Stimulated activated naive CD4-positive, alpha-beta T cell treated with Interleukin-2 at 50 U/mL for 16 hours (primary cell): Measurements from ENCODE around the gene SCFD2.

Experiments
- DNase-seq: peaks from one replicate; lab custom pipeline; 2025; lab: John Stamatoyannopoulos, UW

The SCFD2 gene

DNA sequence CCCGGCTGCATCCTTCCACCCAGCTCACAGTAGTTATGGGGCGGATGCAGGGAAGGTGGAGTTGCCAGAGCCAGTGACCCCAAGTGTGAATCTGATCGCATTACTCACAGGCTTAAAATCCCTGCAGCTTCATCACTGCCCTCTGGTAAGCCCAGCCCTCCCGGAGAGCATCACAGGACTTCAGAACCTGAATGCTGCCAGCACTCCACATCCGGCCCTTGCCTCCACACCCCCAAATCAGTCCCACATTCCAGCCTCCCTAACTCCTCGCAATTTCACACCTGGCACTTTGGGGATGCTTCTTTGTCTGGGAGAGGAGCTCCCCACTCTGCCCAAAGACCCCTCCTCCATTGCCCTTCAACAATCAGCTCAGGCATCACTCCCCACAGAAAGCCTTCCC lies 488.2 kb downstream of the SCFD2 start:
- no peak for DNase-seq

DNA sequence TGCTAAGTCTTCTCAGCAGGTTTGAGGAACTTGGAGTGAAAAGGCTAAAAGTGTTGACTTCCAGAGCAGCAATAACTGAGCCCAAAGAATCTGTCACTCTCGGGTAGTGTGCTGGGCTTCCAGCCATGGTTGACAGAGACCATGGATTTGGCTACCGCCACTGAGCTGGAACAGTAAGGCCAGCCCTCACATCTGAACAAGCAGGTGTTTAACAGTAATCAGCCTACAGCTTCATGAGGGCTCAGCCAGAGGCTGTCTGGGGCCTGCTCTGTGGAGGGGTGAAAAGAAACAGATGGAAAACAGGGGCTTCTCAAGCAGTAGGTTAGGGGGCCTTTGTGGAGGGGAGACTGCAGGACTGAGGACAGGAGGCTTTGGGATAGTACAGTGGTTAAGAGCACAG lies 488.8 kb downstream of the SCFD2 start:
- DNase-seq: no peak

DNA sequence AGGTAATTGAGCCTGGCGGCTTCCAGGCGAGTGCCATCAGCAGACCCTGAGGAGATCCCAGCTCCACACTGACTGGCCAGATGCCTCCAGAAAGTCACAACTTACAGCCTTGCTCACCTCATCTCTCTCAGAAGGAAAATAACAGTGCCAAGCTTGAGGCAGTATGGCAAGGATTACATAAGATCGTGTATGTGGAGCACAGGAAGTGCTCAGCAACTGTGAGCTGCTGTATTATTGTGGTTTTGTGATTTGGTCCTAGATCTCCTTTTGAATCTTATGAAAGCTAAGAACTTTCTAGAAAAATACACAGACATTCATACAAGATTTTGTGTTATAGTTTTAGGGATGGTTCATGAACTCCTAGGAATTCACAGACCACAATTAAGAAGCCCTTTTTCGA lies 489.8 kb downstream of the SCFD2 start:
- DNase-seq: no peak

DNA sequence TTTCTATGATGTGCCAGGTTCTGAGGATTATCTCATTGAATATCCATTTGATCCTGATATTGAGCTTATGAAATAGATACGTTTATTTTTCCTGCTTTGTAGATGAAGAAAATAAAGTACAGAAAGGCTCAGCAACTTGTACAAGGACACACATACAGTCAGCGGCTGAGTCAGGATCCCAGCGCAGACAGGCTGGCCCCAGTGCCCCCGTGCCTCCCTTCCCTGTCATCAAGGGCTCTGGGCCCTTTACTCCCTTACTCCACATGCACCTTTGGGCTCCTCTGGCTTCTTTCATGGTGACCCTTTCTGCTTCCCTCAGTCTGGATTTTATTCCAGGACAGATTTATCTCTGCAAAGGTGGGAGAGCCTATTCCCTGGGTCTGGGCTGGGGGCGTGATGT lies 490.9 kb downstream of the SCFD2 start:
- no peak for DNase-seq

DNA sequence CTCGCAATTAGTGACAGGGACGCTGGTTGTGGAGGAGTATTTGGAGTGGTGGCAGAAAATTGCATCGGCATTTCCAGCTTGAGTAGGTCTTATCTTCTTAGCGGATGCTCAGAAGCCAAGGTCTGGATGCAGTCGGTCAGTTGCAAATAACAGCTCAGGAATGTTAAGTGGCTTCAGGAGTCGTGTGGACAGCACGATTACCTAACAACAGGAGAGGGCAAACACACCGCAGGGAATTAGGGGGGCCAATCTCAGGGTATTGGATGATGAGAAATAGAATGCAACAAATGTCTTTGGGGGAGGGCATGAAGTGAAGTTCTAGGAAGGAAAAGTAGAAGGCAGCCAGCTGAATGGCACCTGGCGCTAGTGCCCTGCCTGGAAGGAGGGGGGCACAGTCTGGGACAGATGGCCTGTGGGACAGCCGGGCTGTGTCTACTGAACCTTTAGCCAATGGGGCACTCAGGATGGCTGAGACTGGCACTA lies 492.0 kb downstream of the SCFD2 start:
- no peak for DNase-seq

DNA sequence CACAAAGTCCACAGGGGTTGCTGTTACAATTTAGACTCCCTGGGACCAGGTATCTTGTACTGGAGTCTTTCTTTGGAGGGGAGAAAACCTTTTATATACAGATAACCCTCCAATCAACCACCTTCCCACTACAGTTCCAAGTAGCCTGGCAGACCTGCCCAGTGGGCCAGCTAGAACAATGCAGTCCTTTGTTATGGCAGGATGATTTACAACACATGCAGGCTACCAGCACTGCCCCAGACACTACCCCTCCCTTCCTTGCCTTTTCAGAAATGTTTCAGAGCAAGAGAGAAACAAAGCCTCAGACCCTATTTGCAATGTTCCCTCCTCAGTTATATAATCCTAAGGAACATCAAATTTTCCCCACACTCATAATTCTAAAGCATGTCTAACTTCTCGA lies 492.7 kb downstream of the SCFD2 start:
- DNase-seq: no peak

DNA sequence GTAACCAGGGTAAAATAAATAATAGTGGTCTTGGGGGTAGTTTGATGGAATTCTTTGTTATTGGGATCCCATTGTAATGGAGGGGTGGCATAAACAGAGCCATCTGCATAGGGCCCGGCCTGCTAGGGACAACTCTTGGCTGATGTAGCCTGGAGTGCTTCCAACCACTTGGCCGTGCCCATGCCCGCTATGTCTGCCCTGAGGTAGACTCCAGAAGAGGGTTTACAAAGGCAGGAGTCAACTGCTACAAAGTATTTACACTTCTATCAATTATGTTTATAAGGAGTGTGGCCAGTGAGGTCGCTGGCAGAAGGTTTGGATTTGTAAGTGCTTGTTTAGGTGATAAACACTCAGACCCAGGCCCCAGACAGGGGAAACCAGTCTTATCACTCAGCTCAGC lies 495.6 kb downstream of the SCFD2 start:
- no peak for DNase-seq

DNA sequence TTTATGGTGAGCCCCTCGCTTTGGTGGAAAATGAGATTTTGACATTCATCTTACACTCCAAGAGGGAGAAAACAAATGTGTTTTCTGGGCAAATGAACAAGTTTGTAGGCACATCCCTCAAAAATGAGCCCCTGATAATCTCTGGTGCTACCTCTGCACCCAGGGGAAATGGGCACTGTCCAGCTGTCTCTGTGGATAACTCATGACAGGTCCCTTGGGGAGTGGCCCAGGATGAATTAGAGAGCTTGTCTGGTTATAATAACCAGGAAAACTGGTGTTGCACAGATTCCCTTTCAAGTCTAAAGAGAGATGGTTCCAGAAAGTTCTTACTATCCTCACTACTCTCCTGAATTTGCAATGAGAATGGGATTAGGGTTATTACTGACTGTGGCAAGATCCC lies 496.2 kb downstream of the SCFD2 start:
- DNase-seq: no peak

DNA sequence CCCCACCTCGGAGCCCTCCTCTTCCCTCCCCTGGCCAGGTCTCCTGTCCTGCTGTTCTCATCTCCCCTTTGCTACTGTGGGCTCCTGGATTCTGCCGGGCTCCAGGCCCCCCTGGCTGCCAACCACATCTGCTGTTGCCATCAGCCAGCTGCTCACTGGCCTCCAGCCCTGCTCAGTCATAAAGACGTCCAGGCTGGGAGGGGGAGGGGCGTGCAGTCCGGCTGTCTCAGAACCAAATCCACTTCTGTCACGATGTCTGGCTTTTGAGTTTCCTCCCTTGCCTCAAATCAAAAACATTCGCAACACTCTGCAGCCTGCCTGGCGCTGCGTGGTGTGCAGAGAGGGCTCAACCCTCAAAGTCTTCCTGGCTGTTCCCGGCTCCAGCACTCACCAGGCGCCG lies 496.7 kb downstream of the SCFD2 start:
- no peak for DNase-seq

DNA sequence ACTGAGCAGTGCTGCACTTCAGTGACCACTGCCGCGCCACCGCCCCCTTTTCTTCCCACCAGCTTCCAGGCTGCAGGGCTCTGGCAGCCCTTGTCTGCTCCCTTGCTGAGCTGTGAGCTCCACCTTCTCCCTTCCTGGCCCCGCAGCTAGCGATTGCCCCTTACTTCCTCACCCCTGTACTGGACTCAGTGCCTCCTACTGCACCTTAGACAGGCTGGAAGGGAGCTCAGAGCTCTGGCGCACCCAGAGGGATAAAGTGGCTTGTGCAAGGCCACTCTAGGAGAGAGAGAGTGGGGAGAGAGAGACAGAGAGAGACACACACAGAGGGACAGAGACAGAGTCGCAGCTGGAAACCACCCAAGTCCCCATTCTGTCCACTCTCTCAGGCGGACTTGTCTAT lies 497.7 kb downstream of the SCFD2 start:
- DNase-seq: no peak

DNA sequence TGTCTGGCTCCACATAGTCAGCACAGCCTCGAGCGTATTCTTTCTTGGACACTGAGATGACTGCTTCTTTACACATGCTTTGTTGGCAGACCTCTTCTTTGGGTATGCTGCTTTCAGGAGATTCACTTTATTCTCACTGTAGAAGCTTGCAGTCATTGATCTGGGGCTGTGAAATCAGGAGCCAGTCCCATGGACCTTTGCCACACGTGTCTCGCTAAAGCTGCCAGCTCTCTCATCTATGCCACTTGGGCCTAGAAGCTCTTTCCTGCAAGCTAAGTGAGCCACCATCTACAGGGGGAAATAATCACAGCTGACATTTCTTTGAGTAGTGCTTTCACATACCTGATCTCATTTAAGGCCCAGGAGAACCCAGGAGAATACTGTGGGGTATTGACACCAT lies 498.7 kb downstream of the SCFD2 start:
- DNase-seq: no peak

DNA sequence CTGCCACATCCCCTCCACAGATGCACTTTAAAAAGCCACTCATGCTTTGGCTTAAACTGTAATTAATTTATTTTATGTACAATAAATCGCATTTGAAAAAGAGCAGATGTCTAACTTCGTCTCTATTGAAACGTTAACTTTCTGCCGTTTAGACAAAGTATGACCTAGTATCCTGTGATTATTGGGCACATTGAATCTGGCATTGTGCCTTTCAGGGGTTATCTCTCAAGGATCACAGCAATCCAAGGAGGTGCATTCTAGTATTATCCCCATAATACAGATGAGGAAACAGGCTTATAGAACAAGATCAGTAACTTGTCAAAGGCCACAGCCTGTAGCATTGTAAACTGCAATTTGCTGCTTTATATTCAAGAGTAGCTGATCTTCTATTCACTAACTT lies 499.1 kb downstream of the SCFD2 start:
- DNase-seq: no peak

DNA sequence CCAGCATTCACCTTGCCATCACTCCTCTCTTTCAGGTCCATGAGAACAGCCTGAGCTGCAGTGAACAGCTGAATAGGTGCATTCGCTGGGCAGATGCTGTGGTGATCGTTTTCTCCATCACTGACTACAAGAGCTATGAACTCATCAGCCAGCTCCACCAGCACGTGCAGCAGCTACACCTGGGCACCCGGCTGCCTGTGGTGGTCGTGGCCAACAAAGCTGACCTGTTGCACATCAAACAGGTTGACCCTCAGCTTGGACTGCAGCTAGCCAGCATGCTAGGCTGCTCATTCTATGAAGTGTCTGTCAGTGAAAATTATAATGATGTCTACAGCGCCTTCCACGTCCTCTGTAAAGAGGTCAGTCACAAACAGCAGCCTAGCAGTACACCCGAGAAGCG lies 500.6 kb downstream of the SCFD2 start:
- no peak for DNase-seq

DNA sequence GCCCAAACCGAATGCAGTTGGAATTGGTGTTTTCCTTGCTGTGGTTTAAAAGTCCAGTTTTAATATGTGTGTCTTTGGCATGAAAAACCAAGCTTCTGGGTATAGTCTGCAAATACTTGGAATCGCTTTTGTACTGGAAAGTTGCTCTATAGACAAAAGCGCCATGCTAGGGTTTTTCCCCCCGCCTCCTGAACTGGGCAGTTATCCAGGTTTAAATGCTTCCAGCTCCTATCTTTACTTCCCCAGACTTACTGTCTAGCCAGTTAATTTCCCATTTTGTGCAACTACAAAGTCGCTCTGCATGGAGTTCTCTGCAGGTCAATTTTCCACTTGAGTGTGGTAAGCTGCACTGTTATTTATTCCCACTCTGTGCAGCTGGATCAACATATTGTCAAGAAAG lies 501.1 kb downstream of the SCFD2 start:
- DNase-seq: no peak

DNA sequence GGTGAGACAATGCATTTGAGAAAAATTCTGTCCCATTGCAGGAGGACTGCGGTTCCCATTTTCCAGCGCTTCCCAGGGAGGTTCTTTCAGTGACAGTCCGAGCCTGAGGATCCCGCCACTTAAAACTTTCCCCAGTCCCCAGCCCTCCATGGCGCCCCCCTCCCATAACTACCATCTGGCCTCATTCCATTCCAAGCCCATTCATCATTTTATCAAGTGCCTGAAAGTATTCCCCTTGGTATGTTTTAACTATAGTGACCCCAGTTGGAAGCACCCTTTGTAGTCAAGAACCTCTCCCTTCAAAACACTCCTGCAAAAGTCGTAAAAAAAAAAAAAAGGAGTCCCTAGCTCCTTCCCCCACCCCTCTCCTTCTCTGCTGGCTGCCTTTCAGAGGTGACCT lies 502.5 kb downstream of the SCFD2 start:
- no peak for DNase-seq

DNA sequence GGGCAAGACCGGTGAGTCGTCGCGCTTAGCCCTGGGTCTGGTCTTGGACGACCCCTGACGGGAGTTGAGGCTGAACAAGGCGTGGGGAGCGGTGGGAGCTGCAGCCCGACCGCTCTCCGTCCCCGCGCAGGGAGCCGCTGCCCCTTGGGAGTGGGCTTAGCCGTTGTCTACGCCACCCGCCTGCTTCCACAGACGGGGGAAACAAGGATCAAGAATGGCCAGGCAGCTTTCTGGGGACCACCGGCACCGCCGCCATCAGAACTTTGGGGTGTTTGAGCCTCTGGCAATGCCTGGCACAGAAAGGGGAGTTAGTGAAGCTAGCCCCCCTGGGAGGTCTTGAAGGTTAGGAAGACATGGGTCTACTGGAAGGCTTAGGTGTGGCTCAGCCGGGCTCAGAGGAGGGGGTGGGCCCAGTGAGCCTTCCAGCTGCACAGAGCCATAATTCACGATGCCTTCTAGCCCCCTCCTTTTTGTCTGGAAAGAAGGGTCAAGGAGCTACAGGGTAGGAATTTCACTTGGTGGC lies 503.2 kb downstream of the SCFD2 start:
- no peak for DNase-seq

DNA sequence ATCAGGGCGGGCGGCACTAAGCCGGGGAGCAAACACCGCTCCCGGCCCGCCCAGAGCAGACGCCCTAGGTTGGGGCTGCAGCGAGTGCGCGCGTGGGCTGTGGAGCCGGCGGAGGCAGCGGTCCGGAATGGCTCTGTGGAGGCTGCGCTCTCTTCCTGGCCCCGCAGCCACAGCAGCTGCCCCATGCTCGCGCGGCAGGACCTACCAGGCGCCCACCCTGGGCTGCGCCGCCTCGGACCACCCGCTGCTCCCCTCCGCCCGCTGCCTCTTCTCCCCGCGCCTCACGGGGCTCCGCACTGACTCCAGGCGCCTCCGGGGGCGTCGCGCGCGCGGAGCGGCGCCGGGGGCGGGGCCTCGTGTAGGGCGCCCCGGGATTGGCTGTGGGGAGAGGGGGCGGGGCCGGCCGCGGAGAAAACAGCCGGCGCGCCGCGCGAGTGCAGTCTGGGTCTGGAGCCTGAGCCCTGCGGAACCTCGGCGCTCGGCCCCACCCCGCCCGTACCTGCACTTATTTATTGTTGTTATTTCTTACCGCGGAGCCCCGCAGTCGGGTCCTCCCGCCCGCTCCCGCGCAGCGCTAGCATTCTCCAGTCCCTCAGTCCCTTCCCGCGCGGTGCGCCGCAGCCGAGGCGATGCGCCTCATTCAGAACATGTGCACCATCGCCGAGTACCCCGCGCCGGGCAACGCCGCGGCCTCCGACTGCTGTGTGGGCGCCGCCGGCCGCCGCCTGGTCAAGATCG lies 503.8 kb downstream of the SCFD2 start, which contains the start of gene RASL11B:
TSS of gene RASL11B (plus strand) at position 439 of the 738 bp plus-strand sequence. CDS start at position 630, 191 bp downstream.
- peak; percentile 73 for DNase-seq

DNA sequence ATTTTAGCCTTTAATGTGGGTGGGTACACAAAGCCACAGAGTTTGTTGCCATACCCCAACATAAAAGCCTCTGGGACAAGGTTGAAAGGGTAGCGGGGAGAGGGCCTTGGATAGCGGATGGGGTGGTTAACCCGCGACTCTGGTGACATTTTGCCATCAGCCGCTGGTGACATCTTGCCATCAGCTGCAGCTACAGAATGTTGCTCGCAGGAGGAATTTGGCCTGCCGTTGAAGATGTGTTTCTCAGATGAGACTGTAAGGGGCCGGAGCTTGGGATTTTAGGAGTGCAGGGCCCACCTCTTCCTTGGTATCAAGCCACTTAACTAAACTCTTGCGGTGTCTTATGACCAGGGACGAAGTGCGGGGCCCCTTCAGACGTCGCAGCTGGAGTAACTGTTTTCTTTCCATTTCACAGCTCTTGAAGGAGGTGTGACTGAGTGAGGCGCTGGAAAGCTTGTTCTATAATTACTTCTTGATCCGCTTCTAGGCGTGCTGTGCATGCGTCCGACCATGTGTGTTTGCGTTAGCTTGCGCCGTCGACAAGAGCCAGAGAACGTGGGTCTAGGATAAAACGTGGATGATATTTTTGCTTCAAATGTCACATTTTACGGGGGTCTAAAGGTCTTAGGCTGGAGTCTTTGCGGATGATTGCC lies 504.6 kb downstream of the SCFD2 start:
- no peak for DNase-seq

DNA sequence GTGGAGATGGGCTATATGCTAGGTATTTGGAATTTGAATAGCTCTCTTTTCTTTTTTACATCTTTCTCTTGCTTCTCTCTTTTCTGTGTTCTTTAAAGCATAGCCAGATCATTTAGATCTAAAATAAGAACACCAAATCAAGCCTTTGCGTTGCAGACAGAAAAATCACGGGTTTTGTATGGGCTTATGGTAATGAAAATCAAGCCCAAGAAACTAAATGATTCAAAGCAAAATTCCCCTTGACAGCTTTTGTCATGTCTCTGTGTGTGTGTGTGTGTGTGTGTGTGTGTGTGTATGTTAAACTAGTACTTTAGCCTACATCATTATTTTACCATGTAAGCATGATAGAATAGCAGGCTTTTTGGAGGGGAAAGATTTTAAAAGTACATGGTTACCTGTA lies 505.5 kb downstream of the SCFD2 start:
- no peak for DNase-seq

DNA sequence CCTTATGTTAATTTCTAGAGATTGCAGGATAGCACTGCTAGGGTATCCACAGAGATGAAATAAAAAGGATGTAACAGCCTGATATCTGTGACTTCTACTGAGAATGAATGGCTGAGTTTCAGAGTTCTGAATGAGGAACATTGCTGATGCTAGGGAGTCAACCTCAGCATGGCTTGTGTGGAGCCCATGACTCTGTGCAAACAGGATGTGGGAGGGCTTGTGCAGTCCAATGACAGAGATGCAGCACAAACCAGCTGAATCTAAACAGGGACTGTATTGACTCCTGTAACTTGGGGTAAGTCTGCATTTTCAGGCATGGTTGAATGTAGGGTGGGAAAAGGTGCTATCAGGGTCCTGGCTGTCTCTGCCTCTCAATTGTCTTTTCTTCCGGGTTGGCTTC lies 509.1 kb downstream of the SCFD2 start:
- no peak for DNase-seq

DNA sequence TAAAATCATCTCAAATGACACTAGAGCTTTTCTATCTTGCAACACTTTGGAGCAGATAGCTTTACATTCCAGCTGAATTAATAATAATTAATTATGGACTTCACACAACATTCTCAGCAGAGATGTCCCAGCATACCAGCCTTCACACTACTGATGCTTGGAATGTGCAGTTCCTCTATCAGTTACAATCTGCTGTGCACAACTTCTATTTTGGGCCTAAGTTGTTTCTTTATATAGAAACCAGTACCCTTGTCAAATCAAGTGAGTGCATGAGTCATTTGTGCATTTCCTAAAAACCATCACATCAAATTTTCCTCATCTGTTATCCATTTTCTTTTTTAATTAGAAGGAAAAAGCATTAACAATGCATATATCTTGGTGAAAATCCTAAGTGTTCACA lies 512.5 kb downstream of the SCFD2 start:
- DNase-seq: no peak

DNA sequence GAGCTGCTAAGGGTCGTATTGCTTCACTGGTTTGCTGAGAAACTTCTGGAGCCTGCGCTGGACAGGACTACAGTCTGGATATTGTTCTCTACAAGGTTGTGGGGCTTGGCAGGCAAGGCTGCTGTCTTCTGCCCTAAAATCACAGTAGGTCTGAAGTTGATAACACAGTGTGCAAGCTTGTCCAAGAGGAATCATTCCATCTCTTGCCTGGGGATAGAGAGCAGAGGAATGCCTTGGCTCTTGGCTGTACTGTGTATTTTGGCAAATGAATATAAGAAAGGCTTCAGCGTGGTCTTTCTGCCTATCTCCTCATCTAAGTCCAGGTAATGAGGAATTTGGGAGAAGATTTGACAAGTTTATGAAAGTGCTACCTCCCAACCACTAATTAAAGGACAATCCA lies 513.1 kb downstream of the SCFD2 start:
- DNase-seq: no peak

DNA sequence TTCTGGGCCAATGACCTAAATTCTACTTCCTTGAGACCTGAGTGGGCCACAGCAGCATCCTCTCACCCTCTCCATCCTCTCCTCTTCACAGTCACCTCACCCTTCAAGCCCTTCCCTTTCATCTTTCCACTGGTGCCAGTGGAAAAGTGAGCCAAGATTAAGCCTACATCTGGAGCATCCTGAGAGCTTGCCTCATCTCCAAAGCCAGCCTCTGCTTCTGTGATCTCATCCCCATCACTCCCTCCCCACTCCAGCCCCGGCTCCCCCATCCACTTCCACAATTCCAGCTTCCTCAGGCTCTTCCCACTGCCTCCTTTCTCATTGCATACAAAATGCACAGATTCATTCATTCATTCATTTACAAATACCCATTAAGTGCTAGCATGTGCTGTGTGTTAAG lies 513.8 kb downstream of the SCFD2 start:
- no peak for DNase-seq
